HepG2 (cell line): Measurements from ENCODE around the gene SMIM41. TPM values are rescaled to one million over a fixed set of nuclear protein-coding genes. Genes with fewer than 3 reads are reported as not detected.
A peak's percentile ranks its signal among the peaks of the same experiment; 100 is the strongest.

Experiments used
- CEBPB ChIP-seq: IDR thresholded peaks from 2 replicates; pipeline ENCODE4 v1.6.1; 2011; ENCODE audit warnings: low read depth, low read length, improper control_type of control experiment, borderline replicate concordance
- GABPA ChIP-seq, 2 experiments: IDR thresholded peaks; 2 replicates each; pipeline ENCODE4 v1.6.1; 2011 to 2016; ENCODE audit warnings: low read depth in 2 of 2, low read length in 1 of 2, missing biosample characterization in 1 of 2, missing genetic modification characterization in 1 of 2
- IRF2 ChIP-seq: IDR thresholded peaks from 2 replicates; pipeline ENCODE4 v1.6.1; 2018; ENCODE audit warnings: missing genetic modification reagents, missing compliant biosample characterization
- MTA1 ChIP-seq: sonication (generic); formaldehyde crosslinking; IDR thresholded peaks from 2 replicates; pipeline ENCODE4 v1.4.0; 2020; ENCODE audit warnings: missing genetic modification reagents, mild to moderate bottlenecking, borderline replicate concordance
- NFYB ChIP-seq: sonication (generic); formaldehyde crosslinking; IDR thresholded peaks from 2 replicates; pipeline ENCODE4 v1.4.0; 2020; ENCODE audit warnings: missing genetic modification reagents
- REXO4 ChIP-seq: sonication (generic); formaldehyde crosslinking; IDR thresholded peaks from 2 replicates; pipeline ENCODE4 v1.8.0; 2022; ENCODE audit warnings: missing genetic modification reagents, mild to moderate bottlenecking, borderline replicate concordance
- ZNF264 ChIP-seq: sonication (generic); formaldehyde crosslinking; IDR thresholded peaks from 2 replicates; pipeline ENCODE4 v1.4.0; 2020; ENCODE audit warnings: missing genetic modification reagents
- ZNF558 ChIP-seq: sonication (generic); formaldehyde crosslinking; IDR thresholded peaks from 2 replicates; pipeline ENCODE4 v1.9.0; 2022; ENCODE audit warnings: mild to moderate bottlenecking, missing genetic modification reagents, borderline replicate concordance
- ZNF788 ChIP-seq: sonication (generic); formaldehyde crosslinking; IDR thresholded peaks from 2 replicates; pipeline ENCODE4 v1.5.0; 2020; ENCODE audit warnings: mild to moderate bottlenecking, missing genetic modification reagents, borderline replicate concordance
- polyA plus RNA-seq, 8 experiments: library from polyadenylated mRNA; depleted of rRNA in 3 of 8; stranded (reverse) in 7 of 8; unstranded in 1 of 8; fragments of >200 nt; fragmentation: Illumina TruSeq in 4 of 8; extraction: Trizol in 4 of 8; gene quantifications; 2 replicates each; pipeline versions ENCODE4 v1.2.1 to v1.2.3, GENCODE V29; 2011 to 2016; ENCODE audit warnings: low read depth in 4 of 8, missing spikeins in 1 of 8, mixed read lengths in 1 of 8; ENCODE audit not compliant: insufficient read depth in 1 of 8
- total RNA-seq, 5 experiments: library from RNA; depleted of rRNA; stranded (reverse); fragments of >200 nt; fragmentation: Illumina TruSeq; extraction: Trizol; gene quantifications; 2 replicates each; pipeline ENCODE4 v1.2.3, GENCODE V29; 2016; ENCODE audit warnings: low read depth in 1 of 5
- TF ChIP-seq, protein P1 (sequence below): sonication (generic); formaldehyde crosslinking; IDR thresholded peaks from 2 replicates; pipeline ENCODE4 v1.9.0; 2021; ENCODE audit warnings: missing genetic modification reagents, borderline replicate concordance
- TF ChIP-seq, protein P2 (sequence below): sonication (generic); formaldehyde crosslinking; IDR thresholded peaks from 2 replicates; pipeline ENCODE4 v1.8.1; 2023; ENCODE audit warnings: mild to moderate bottlenecking, moderate library complexity, missing genetic modification reagents
- TF ChIP-seq, protein P3 (sequence below): sonication (generic); formaldehyde crosslinking; IDR thresholded peaks from 2 replicates; pipeline ENCODE4 v1.4.0; 2020; ENCODE audit warnings: missing genetic modification reagents
- TF ChIP-seq, protein P4 (sequence below): sonication (generic); formaldehyde crosslinking; IDR thresholded peaks from 2 replicates; pipeline ENCODE4 v1.4.0; 2020; ENCODE audit warnings: mild to moderate bottlenecking, missing genetic modification reagents
- TF ChIP-seq, protein P5 (sequence below): IDR thresholded peaks from 2 replicates; pipeline ENCODE4 v1.4.0; 2020; ENCODE audit warnings: mild to moderate bottlenecking, missing genetic modification reagents
- TF ChIP-seq, protein P6 (sequence below): sonication (generic); formaldehyde crosslinking; IDR thresholded peaks from 2 replicates; pipeline ENCODE4 v1.5.0; 2020; ENCODE audit warnings: missing genetic modification reagents

Gene SMIM41
- total and polyA plus RNA-seq, 2 of the 13 experiments (the other 11 are each of a cell fraction or from before 2014, with no cell fraction given) = not detected

DNA sequence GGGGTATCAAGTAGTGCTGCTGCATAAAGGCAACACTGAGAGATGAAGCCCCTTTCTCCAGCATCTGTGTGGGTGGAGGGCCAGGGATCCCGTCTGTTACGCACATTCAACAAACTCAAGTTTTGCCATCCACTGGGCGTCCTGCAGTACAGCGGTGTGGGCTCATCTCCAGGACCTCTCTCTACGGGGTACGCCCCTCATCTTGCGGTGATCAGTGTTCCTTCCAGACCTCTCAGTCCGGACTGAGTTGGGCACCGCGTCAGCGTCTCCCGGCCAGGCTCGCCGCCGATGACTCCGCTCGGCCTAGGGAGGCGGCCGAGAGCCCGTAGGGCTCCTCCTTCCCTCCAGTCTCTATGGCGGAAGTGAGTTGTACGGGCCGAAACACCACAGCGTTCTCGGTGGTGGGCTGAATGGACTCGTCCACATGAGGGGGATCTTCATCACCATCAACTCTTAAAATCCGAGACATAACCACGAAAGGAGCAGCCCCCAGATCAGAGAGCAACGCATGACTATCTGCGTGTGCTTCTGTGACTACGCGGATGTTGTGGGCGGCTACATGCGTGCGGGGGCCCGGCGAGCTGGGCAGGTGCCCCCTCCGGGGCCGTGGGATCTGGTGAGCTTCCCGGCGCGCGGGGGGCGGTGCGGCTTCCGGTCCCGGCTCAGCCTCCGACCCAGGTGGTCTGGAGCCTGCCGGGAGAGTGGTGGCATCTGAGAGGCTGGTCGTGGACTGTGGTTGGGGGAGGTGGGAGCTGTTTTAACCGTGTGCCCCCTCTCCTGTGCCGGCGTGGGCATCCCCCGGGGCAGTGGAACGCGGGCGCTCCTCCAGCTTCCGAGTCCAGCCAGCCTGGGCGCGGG lies 9.9 kb upstream of the SMIM41 start, which contains the start of gene ATG101 (continued):
- TF ChIP-seq GABPA (IDR thresholded peaks at IDR 0.05; ENCODE audit: low read depth, low read length) (peak; percentile 69), GABPA (CRISPR knock-in tag; IDR thresholded peaks at IDR 0.05; ENCODE audit: low read depth) (peak; percentile 96), ZNF264 (no peak), MTA1 (CRISPR knock-in tag) (no peak; the same call in 1 of the 2 replicates), IRF2 (CRISPR knock-in tag) (peak; percentile 75), REXO4 (CRISPR knock-in tag) (no peak), ZNF558 (no peak), CEBPB (no peak), NFYB (CRISPR knock-in tag) (no peak), ZNF788 (CRISPR knock-in tag) (peak; percentile 91; the same call in 1 of the 2 replicates)
- TF ChIP-seq, protein P1, sequence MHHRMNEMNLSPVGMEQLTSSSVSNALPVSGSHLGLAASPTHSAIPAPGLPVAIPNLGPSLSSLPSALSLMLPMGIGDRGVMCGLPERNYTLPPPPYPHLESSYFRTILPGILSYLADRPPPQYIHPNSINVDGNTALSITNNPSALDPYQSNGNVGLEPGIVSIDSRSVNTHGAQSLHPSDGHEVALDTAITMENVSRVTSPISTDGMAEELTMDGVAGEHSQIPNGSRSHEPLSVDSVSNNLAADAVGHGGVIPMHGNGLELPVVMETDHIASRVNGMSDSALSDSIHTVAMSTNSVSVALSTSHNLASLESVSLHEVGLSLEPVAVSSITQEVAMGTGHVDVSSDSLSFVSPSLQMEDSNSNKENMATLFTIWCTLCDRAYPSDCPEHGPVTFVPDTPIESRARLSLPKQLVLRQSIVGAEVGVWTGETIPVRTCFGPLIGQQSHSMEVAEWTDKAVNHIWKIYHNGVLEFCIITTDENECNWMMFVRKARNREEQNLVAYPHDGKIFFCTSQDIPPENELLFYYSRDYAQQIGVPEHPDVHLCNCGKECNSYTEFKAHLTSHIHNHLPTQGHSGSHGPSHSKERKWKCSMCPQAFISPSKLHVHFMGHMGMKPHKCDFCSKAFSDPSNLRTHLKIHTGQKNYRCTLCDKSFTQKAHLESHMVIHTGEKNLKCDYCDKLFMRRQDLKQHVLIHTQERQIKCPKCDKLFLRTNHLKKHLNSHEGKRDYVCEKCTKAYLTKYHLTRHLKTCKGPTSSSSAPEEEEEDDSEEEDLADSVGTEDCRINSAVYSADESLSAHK (CRISPR knock-in tag) = no peak
- TF ChIP-seq, protein P2, sequence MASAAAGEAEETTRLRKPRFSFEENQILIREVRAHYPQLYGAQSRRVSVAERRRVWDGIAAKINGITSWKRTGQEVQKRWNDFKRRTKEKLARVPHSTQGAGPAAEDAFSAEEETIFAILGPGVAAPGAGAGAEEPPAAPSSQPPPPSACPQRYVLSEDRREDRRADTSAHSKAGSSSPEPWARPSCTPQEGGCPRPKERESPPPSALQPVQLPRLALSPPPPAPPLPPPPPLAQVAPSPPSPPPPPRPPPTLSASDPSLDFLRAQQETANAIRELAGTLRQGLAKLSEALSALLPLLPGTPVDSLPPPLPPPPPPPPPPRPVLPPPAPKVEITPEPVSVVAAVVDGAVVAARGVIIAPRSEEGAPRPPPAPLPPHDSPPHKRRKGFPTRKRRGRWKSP = peak; percentile 37; the same call in 1 of the 2 replicates
- TF ChIP-seq, protein P3, sequence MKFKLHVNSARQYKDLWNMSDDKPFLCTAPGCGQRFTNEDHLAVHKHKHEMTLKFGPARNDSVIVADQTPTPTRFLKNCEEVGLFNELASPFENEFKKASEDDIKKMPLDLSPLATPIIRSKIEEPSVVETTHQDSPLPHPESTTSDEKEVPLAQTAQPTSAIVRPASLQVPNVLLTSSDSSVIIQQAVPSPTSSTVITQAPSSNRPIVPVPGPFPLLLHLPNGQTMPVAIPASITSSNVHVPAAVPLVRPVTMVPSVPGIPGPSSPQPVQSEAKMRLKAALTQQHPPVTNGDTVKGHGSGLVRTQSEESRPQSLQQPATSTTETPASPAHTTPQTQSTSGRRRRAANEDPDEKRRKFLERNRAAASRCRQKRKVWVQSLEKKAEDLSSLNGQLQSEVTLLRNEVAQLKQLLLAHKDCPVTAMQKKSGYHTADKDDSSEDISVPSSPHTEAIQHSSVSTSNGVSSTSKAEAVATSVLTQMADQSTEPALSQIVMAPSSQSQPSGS = peak; percentile 63
- TF ChIP-seq, protein P4, sequence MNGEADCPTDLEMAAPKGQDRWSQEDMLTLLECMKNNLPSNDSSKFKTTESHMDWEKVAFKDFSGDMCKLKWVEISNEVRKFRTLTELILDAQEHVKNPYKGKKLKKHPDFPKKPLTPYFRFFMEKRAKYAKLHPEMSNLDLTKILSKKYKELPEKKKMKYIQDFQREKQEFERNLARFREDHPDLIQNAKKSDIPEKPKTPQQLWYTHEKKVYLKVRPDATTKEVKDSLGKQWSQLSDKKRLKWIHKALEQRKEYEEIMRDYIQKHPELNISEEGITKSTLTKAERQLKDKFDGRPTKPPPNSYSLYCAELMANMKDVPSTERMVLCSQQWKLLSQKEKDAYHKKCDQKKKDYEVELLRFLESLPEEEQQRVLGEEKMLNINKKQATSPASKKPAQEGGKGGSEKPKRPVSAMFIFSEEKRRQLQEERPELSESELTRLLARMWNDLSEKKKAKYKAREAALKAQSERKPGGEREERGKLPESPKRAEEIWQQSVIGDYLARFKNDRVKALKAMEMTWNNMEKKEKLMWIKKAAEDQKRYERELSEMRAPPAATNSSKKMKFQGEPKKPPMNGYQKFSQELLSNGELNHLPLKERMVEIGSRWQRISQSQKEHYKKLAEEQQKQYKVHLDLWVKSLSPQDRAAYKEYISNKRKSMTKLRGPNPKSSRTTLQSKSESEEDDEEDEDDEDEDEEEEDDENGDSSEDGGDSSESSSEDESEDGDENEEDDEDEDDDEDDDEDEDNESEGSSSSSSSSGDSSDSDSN (CRISPR knock-in tag) = peak; percentile 66
- TF ChIP-seq, protein P5, sequence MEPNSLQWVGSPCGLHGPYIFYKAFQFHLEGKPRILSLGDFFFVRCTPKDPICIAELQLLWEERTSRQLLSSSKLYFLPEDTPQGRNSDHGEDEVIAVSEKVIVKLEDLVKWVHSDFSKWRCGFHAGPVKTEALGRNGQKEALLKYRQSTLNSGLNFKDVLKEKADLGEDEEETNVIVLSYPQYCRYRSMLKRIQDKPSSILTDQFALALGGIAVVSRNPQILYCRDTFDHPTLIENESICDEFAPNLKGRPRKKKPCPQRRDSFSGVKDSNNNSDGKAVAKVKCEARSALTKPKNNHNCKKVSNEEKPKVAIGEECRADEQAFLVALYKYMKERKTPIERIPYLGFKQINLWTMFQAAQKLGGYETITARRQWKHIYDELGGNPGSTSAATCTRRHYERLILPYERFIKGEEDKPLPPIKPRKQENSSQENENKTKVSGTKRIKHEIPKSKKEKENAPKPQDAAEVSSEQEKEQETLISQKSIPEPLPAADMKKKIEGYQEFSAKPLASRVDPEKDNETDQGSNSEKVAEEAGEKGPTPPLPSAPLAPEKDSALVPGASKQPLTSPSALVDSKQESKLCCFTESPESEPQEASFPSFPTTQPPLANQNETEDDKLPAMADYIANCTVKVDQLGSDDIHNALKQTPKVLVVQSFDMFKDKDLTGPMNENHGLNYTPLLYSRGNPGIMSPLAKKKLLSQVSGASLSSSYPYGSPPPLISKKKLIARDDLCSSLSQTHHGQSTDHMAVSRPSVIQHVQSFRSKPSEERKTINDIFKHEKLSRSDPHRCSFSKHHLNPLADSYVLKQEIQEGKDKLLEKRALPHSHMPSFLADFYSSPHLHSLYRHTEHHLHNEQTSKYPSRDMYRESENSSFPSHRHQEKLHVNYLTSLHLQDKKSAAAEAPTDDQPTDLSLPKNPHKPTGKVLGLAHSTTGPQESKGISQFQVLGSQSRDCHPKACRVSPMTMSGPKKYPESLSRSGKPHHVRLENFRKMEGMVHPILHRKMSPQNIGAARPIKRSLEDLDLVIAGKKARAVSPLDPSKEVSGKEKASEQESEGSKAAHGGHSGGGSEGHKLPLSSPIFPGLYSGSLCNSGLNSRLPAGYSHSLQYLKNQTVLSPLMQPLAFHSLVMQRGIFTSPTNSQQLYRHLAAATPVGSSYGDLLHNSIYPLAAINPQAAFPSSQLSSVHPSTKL (CRISPR knock-in tag) = peak; percentile 48; the same call in 1 of the 2 replicates
- TF ChIP-seq, protein P6, sequence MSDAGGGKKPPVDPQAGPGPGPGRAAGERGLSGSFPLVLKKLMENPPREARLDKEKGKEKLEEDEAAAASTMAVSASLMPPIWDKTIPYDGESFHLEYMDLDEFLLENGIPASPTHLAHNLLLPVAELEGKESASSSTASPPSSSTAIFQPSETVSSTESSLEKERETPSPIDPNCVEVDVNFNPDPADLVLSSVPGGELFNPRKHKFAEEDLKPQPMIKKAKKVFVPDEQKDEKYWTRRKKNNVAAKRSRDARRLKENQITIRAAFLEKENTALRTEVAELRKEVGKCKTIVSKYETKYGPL (CRISPR knock-in tag) = no peak
